Caco-2 (cell line): ENCODE results near the gene SCYL1. TPM values are rescaled to one million over a fixed set of nuclear protein-coding genes. Genes with fewer than 3 reads are reported as not detected.
A peak's percentile ranks its signal among the peaks of the same experiment; 100 is the strongest.

Experiments
- Bru-seq: library from RNA; stranded (reverse); fragments of 400-500 nt; gene quantifications from one replicate; lab custom pipeline; 2021; lab: Mats Ljungman, UMichigan
- BruChase-seq, 2 experiments: library from RNA; stranded (reverse); fragments of 400-500 nt; gene quantifications; one replicate each; lab custom pipeline; 2021; lab: Mats Ljungman, UMichigan
- BruUV-seq: library from RNA; stranded (reverse); fragments of 400-500 nt; replicated peaks from 2 replicates; lab custom pipeline; 2021; lab: Mats Ljungman, UMichigan
- CTCF ChIA-PET: fragments of 300-600 bp; sonication (Branson Sonifier 250); formaldehyde crosslinking; loops from one replicate; lab custom pipeline; 2022; ENCODE audit warnings: antibody characterized with exemption; lab: Charles Lee
- POLR2A ChIA-PET: fragments of 300-600 bp; sonication (Branson Sonifier 250); formaldehyde crosslinking; loops from one replicate; lab custom pipeline; 2022; ENCODE audit warnings: antibody characterized with exemption; lab: Charles Lee
- DNase-seq, 2 experiments: peaks; one replicate each; pipeline versions ENCODE4 v3.0.0 to v3.0.0-alpha.2; 2020 to 2022
- H3K27me3 ChIP-seq: replicated peaks from 2 replicates; pipeline ENCODE4 v1.6.0; 2011; ENCODE audit warnings: low read length; ENCODE audit not compliant: control insufficient read depth, insufficient read depth
- H3K36me3 ChIP-seq: 2 replicates; pipeline ENCODE4 v1.5.1; 2011; ENCODE audit warnings: low read length; ENCODE audit not compliant: control insufficient read depth, insufficient read depth
- H3K4me1 ChIP-seq: fragments of 250-450 bp; sonication (Bioruptor Pico); 2 replicates; pipeline ENCODE4 v1.5.1; 2020; ENCODE audit warnings: mild to moderate bottlenecking
- H3K4me3 ChIP-seq: 2 replicates; pipeline ENCODE4 v1.5.1; 2011; ENCODE audit warnings: low read depth, mild to moderate bottlenecking, control low read depth, low read length
- H3K9me3 ChIP-seq: fragments of 250-450 bp; sonication (Bioruptor Pico); 2 replicates; pipeline ENCODE4 v1.5.1; 2020; ENCODE audit warnings: mild to moderate bottlenecking, moderate library complexity
- H3K27ac Mint-ChIP-seq: one replicate; pipeline ENCODE4 v1.8.0; 2022; ENCODE audit warnings: mixed read lengths; ENCODE audit not compliant: unreplicated experiment
- H3K27me3 Mint-ChIP-seq: one replicate; pipeline ENCODE4 v1.8.0; 2022; ENCODE audit warnings: mixed read lengths; ENCODE audit not compliant: insufficient read depth, unreplicated experiment
- H3K36me3 Mint-ChIP-seq: one replicate; pipeline ENCODE4 v1.8.0; 2022; ENCODE audit warnings: mild to moderate bottlenecking, mixed read lengths; ENCODE audit not compliant: insufficient read depth, unreplicated experiment
- H3K4me1 Mint-ChIP-seq: one replicate; pipeline ENCODE4 v1.8.0; 2022; ENCODE audit warnings: low read depth, mixed read lengths; ENCODE audit not compliant: unreplicated experiment
- H3K4me3 Mint-ChIP-seq: one replicate; pipeline ENCODE4 v1.8.0; 2022; ENCODE audit warnings: mild to moderate bottlenecking, moderate library complexity, mixed read lengths; ENCODE audit not compliant: unreplicated experiment
- H3K9me3 Mint-ChIP-seq: one replicate; pipeline ENCODE4 v1.8.0; 2022; ENCODE audit warnings: mixed read lengths; ENCODE audit not compliant: unreplicated experiment
- CTCF ChIP-seq, 2 experiments: fragments of 200-600 bp in 1 of 2; IDR thresholded peaks; 1 replicate in 1 of 2; 2 replicates in 1 of 2; pipeline versions ENCODE4 v1.5.1 to v1.8.0; 2011 to 2022; ENCODE audit warnings: antibody characterized with exemption in 1 of 2, control low read depth in 1 of 2, inconsistent platforms in 1 of 2, low read depth in 1 of 2, low read length in 1 of 2, mild to moderate bottlenecking in 1 of 2, moderate library complexity in 1 of 2; ENCODE audit not compliant: insufficient read depth in 1 of 2, severe bottlenecking in 1 of 2, unreplicated experiment in 1 of 2
- intact Hi-C: fragments of 100-400 bp; cut with micrococcal nuclease; formaldehyde crosslinking; loops from one replicate; pipeline ENCODE4 v1.10.0; 2022; ENCODE audit not compliant: unreplicated experiment
- long read RNA-seq: library from polyadenylated mRNA; stranded (forward); transcript quantifications from one replicate; pipeline ENCODE4 v2.0.0, GENCODE V29; 2022
- total RNA-seq: library from RNA; stranded (reverse); gene quantifications from 2 replicates; pipeline ENCODE4 v1.2.3, GENCODE V29; 2022

The SCYL1 gene
- total RNA-seq (123 and 124 TPM in 2 replicates), Bru-seq, nascent RNA (percentile 75 among the genes with signal in this experiment), BruChase-seq, experiment 1, labeled RNA remaining after a 2-hour chase (percentile 80 among the genes with signal in this experiment), BruChase-seq, experiment 2, labeled RNA remaining after a 6-hour chase (percentile 89 among the genes with signal in this experiment)
- long read RNA-seq, transcript SCYL1-208 (17 exons, 2,586 nt), result minor isoform, 7 of 234 reads
- long read RNA-seq, transcript SCYL1-201 (18 exons, 2,642 nt), result major isoform, 71 of 234 reads
- long read RNA-seq, transcript SCYL1-203 (18 exons, 2,583 nt), result minor isoform, 30 of 234 reads
- long read RNA-seq, partial matches to known transcripts, result 70 of 234 reads
- long read RNA-seq, other reads (novel, unspliced or antisense), result 49 of 234 reads

DNA sequence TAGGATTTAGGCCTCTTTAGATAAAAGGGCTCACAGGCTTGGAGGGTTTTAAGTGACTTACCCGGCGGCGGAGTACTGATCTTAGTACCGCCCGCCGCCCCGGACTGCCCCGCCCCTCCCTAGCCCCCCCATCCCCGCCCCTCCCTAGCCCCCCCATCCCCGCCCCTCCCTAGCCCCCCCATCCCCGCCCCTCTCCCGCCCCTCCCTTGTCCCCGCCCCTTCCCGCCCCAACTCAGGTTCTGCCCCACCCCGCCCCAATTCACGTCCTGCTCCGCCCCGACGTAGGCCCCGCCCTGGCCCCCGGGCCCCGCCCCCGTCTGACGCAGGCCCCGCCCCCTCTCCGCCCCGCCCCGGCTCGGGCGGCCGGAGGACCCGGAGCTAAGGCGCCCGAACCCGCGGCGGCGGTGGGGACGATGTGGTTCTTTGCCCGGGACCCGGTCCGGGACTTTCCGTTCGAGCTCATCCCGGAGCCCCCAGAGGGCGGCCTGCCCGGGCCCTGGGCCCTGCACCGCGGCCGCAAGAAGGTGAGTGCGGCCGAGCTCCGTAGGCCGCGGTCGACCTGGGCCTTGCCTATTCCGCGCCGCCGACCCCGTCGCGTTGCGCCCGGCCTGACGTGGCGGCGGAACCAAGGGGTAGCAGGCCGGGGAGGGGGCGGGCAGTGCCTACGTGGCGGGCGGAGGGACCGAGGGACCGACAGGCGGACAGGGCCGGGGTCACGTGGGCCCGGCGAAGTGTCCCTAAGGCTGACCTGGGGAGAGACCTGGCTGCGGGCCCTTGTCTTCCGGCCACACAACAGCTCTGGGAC is at the start of gene SCYL1:
SCYL1 (plus strand) TSS at position 343 of the 805 bp plus-strand sequence; CDS start at position 414, 71 bp downstream.
- peak; percentile 76 to 84 for DNase-seq
- no peak for TF ChIP-seq CTCF (IDR thresholded peaks at IDR 0.05; ENCODE audit: insufficient read depth in 1 of 2, low read depth in 1 of 2, low read length in 1 of 2, severe bottlenecking in 1 of 2, unreplicated experiment in 1 of 2)
- CTCF ChIA-PET, result interaction anchor here (0.6 to 1.1 kb wide), 14 partner anchors 14 to 1471 kb away, joined by 3 to 6 read pairs (median 3); partner anchors contain the start of genes FAM89B and ZNRD2
- H3K4me3 ChIP-seq, result peak within 1 kb of the TSS; percentile 84
- Mint-ChIP-seq H3K9me3 (no peaks in the 10 kb centered on the region), H3K4me1 (peaks cover 31% of the 10 kb centered on the region), H3K27ac (peak within 1 kb of the TSS; percentile 95), H3K4me3 (peak within 1 kb of the TSS; percentile 88), H3K36me3 (peaks cover 38% of the 10 kb centered on the region), H3K27me3 (no peaks in the 10 kb centered on the region)
- intact Hi-C loops, result no loop called here
- peaks cover 3% of the 10 kb centered on the region for H3K36me3 ChIP-seq
- H3K27me3 ChIP-seq, result no peaks in the 10 kb centered on the region
- no TSS peak for BruUV-seq
- no peaks in the 10 kb centered on the region for H3K9me3 ChIP-seq
- peaks cover 42% of the 10 kb centered on the region for H3K4me1 ChIP-seq
- POLR2A ChIA-PET, result interaction anchor here (0.6 to 1.6 kb wide), 14 partner anchors 15 to 302 kb away, joined by 3 to 9 read pairs (median 4); partner anchors contain the start of genes FRMD8, LTBP3 and MALAT1

DNA sequence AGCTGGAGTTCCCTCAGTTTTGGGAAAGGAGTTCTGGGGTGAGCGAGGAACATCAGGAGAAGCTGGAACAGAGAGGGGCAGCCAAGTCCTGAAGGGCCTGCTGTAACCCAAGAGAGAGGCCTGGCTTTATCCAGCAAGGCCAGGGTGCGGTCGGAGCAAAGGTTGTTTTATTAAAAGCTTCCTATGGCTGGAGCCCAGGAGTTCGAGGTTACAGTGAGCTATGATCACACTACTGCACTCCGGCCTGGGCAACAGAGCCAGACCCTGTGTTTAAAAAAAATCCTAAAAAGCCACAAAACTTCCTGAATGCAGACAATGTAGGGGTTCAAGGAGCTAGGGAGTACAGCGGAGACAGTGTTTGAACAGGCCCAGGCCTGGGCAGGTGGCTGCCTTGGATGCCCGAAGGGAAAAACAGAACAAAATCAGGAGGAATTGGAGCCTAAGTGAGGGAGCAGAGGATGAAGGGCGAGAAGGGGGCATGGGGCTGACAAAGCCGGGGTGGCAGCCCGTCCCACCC is 48.2 kb upstream of the SCYL1 start:
- H3K27ac Mint-ChIP-seq, result peak overlapping the region; percentile 95
- H3K4me3 Mint-ChIP-seq, result peak overlapping the region; percentile 90
- intact Hi-C loops, result loop anchor here (1.0 kb wide), 2 partner anchors 13 to 21 kb away; no protein-coding TSS in a partner anchor
- no peaks in the 10 kb centered on the region for H3K27me3 Mint-ChIP-seq
- ChIA-PET POLR2A (interaction anchor here (0.9 to 5.9 kb wide), 10 partner anchors 12 to 202 kb away, joined by 3 to 213 read pairs (median 16); partner anchors contain the start of genes MALAT1 and NEAT1), CTCF (interaction anchor here (0.6 to 5.0 kb wide), 7 partner anchors 11 to 75 kb away, joined by 4 to 31 read pairs (median 8); partner anchors contain the start of gene MALAT1)
- H3K36me3 Mint-ChIP-seq, result peaks cover 18% of the 10 kb centered on the region
- Histone ChIP-seq H3K4me1 (peaks cover 50% of the 10 kb centered on the region), H3K27me3 (no peaks in the 10 kb centered on the region), H3K36me3 (no peaks in the 10 kb centered on the region), H3K4me3 (peak overlapping the region; percentile 75), H3K9me3 (no peaks in the 10 kb centered on the region)
- DNase-seq, result no peak
- TSS peak; percentile 90 for BruUV-seq
- H3K4me1 Mint-ChIP-seq, result peaks cover 21% of the 10 kb centered on the region
- no peaks in the 10 kb centered on the region for H3K9me3 Mint-ChIP-seq
- TF ChIP-seq CTCF (IDR thresholded peaks at IDR 0.05; ENCODE audit: insufficient read depth in 1 of 2, low read depth in 1 of 2, low read length in 1 of 2, severe bottlenecking in 1 of 2, unreplicated experiment in 1 of 2), result no peak
